Measurements from ENCODE around the gene AQR. TPM values are rescaled to one million over a fixed set of nuclear protein-coding genes. Genes with fewer than 3 reads are reported as not detected.

AQR gene
- total RNA-seq, 1 experiment from 2014 or later: 30.7 TPM

GRCh38 chr15:34969340-34970097, at the start of gene AQR (continued):
- TF ChIP-seq YY1 (IDR thresholded peaks at IDR 0.05; ENCODE audit: extremely low read depth, insufficient replicate concordance, low read depth, low read length) (peak; percentile 75), RAD21 (IDR thresholded peaks at IDR 0.05; ENCODE audit: low read depth) (no peak; the same call in none of the 2 replicates), POLR2A (IDR thresholded peaks at IDR 0.05; ENCODE audit: borderline replicate concordance, extremely low read depth, insufficient read depth, insufficient read length) (peak; percentile 53), CEBPB (IDR thresholded peaks at IDR 0.05; ENCODE audit: low read depth) (no peak), EZH2 (IDR thresholded peaks at IDR 0.05) (no peak), ZNF274 (IDR thresholded peaks at IDR 0.05; ENCODE audit: low read depth, low read length) (no peak), TCF7L2 (IDR thresholded peaks at IDR 0.05; ENCODE audit: borderline replicate concordance, extremely low read depth, insufficient read depth, insufficient read length) (peak; percentile 37)

GRCh38 chr15:35014241-35014640, 44.7 kb upstream of the AQR start:
- no peaks in the 10 kb centered on the region for H3K27me3 ChIP-seq (ENCODE audit: insufficient read depth, low read length)
- BruUV-seq (replicated peaks): no TSS peak
- ChIA-PET RAD21 (ENCODE audit: low non-redundant PET in 1 of 2, low total read pairs in 2 of 2, uncharacterized antibody in 2 of 2, unreplicated experiment in 2 of 2) (no interaction called here), POLR2A (no interaction called here), CTCF (no interaction called here)
- H3K9me2 ChIP-seq (ENCODE audit: insufficient read depth): no peaks in the 10 kb centered on the region
- H3K27ac ChIP-seq (ENCODE audit: low read depth, low read length): no peak overlapping the region
- intact Hi-C loops (cut with micrococcal nuclease): no loop called here
- no peaks in the 10 kb centered on the region for H3K36me3 ChIP-seq (ENCODE audit: control insufficient read depth in 1 of 2, insufficient read depth in 2 of 2, low read length in 2 of 2)
- no peaks in the 10 kb centered on the region for H3K79me2 ChIP-seq (ENCODE audit: insufficient read depth, low read length)
- DNase-seq (ENCODE audit: low read depth, low spot score): no peak
- H3K4me1 ChIP-seq (ENCODE audit: control insufficient read depth in 1 of 2, insufficient read depth in 2 of 2, low read length in 2 of 2): peaks cover 5% of the 10 kb centered on the region in 2 experiments
- H3K9me3 ChIP-seq (ENCODE audit: control insufficient read depth in 1 of 2, insufficient read depth in 1 of 2, low read depth in 1 of 2, low read length in 2 of 2): no peaks in the 10 kb centered on the region
- no peak overlapping the region for H3K9ac ChIP-seq (ENCODE audit: low read length)
- H4K20me1 ChIP-seq (ENCODE audit: insufficient read depth): no peaks in the 10 kb centered on the region
- H3K4me2 ChIP-seq (ENCODE audit: low read length): no peak overlapping the region
- ATAC-seq: no peak
- H3K4me3 ChIP-seq (replicated peaks in 1 of 2; ENCODE audit: low read depth in 1 of 2, low read length in 2 of 2): no peak overlapping the region
- TF ChIP-seq CEBPB (IDR thresholded peaks at IDR 0.05; ENCODE audit: low read depth): no peak
- no peak overlapping the region for H2AFZ ChIP-seq (ENCODE audit: low read depth, low read length, poor library complexity, severe bottlenecking)

GRCh38 chr15:35013370-35013769, 43.8 kb upstream of the AQR start:
- intact Hi-C loops (cut with micrococcal nuclease): no loop called here
- no peaks in the 10 kb centered on the region for H3K9me2 ChIP-seq (ENCODE audit: insufficient read depth)
- H3K9me3 ChIP-seq (ENCODE audit: control insufficient read depth in 1 of 2, insufficient read depth in 1 of 2, low read depth in 1 of 2, low read length in 2 of 2): no peaks in the 10 kb centered on the region
- ChIA-PET RAD21 (ENCODE audit: low non-redundant PET in 1 of 2, low total read pairs in 2 of 2, uncharacterized antibody in 2 of 2, unreplicated experiment in 2 of 2) (no interaction called here), POLR2A (no interaction called here), CTCF (no interaction called here)
- no peak overlapping the region for H3K4me2 ChIP-seq (ENCODE audit: low read length)
- no peak for ATAC-seq
- no peak overlapping the region for H2AFZ ChIP-seq (ENCODE audit: low read depth, low read length, poor library complexity, severe bottlenecking)
- no peaks in the 10 kb centered on the region for H3K27me3 ChIP-seq (ENCODE audit: insufficient read depth, low read length)
- no peak overlapping the region for H3K4me3 ChIP-seq (replicated peaks in 1 of 2; ENCODE audit: low read depth in 1 of 2, low read length in 2 of 2)
- DNase-seq (ENCODE audit: low read depth, low spot score): no peak
- no peaks in the 10 kb centered on the region for H3K79me2 ChIP-seq (ENCODE audit: insufficient read depth, low read length)
- no peak overlapping the region for H3K27ac ChIP-seq (ENCODE audit: low read depth, low read length)
- H4K20me1 ChIP-seq (ENCODE audit: insufficient read depth): no peaks in the 10 kb centered on the region
- no TSS peak for BruUV-seq (replicated peaks)
- no peaks in the 10 kb centered on the region for H3K4me1 ChIP-seq (ENCODE audit: control insufficient read depth in 1 of 2, insufficient read depth in 2 of 2, low read length in 2 of 2)
- no peak overlapping the region for H3K9ac ChIP-seq (ENCODE audit: low read length)
- no peaks in the 10 kb centered on the region for H3K36me3 ChIP-seq (ENCODE audit: control insufficient read depth in 1 of 2, insufficient read depth in 2 of 2, low read length in 2 of 2)
- TF ChIP-seq EGR1 (IDR thresholded peaks at IDR 0.05; ENCODE audit: low read depth) (no peak), EZH2 (IDR thresholded peaks at IDR 0.05) (no peak), FOSL1 (IDR thresholded peaks at IDR 0.05; ENCODE audit: low read depth) (no peak), ATF3 (IDR thresholded peaks at IDR 0.05) (no peak), CTCF (IDR thresholded peaks at IDR 0.05 in 2 of 3, conservative IDR thresholded peaks at IDR 0.05 in 1 of 3; ENCODE audit: borderline replicate concordance in 1 of 3, insufficient read depth in 1 of 3, low read depth in 2 of 3, low read length in 2 of 3) (no peak), ZBTB33 (IDR thresholded peaks at IDR 0.05; ENCODE audit: extremely low read depth, insufficient replicate concordance, low read length) (no peak), SIN3A (IDR thresholded peaks at IDR 0.05; ENCODE audit: low read depth) (no peak), POLR2AphosphoS5 (IDR thresholded peaks at IDR 0.05; ENCODE audit: low read depth, low read length) (no peak), ZNF274 (IDR thresholded peaks at IDR 0.05; ENCODE audit: low read depth, low read length) (no peak)
